Measurements from ENCODE around the gene HIRA. TPM values are rescaled to one million over a fixed set of nuclear protein-coding genes. Genes with fewer than 3 reads are reported as not detected.
"Not testable (repeated sequence)": the region's sequence is repeated elsewhere in the genome, so short reads cannot be mapped to it uniquely, and the experiment has no call there.

HIRA gene
- total RNA-seq, 3 donors from 2014 or later: 13.5 to 22.9 (median 18.4) TPM

DNA sequence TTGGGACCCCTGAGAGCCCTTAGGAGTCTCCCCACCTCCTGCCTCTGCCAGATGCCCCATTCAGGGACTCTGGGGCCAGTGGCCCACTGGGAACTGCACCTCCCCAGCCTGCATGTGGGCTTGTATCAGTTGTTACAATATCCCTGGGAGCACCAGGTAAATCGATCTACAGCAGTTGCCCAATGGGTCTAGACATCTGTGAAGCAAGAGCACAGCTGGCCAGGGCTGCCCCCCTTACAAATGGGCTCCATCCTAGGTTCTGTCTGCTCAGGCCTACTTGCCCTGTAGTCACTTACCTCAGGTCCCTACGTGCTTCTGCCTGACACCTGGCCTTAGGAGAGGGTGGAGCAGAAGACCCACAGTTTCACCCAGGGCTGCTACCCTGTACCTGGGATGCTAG is 62.7 kb downstream of the HIRA start:
- H3K9me3 ChIP-seq: no peaks in the 10 kb centered on the region
- H3K4me3 ChIP-seq: no peak overlapping the region
- no peaks in the 10 kb centered on the region for H3K27me3 ChIP-seq
- no peaks in the 10 kb centered on the region for H3K4me1 ChIP-seq
- no peak for DNase-seq (ENCODE audit: low spot score in 2 of 2)
- no peak overlapping the region for H3K27ac ChIP-seq
- H3K36me3 ChIP-seq: no peaks in the 10 kb centered on the region
- intact Hi-C loops (cut with DNase I; ENCODE audit: low total_unique reads): no loop called here
- no peak for TF ChIP-seq POLR2AphosphoS5 (IDR thresholded peaks at IDR 0.05)
- TF ChIP-seq, protein P1, sequence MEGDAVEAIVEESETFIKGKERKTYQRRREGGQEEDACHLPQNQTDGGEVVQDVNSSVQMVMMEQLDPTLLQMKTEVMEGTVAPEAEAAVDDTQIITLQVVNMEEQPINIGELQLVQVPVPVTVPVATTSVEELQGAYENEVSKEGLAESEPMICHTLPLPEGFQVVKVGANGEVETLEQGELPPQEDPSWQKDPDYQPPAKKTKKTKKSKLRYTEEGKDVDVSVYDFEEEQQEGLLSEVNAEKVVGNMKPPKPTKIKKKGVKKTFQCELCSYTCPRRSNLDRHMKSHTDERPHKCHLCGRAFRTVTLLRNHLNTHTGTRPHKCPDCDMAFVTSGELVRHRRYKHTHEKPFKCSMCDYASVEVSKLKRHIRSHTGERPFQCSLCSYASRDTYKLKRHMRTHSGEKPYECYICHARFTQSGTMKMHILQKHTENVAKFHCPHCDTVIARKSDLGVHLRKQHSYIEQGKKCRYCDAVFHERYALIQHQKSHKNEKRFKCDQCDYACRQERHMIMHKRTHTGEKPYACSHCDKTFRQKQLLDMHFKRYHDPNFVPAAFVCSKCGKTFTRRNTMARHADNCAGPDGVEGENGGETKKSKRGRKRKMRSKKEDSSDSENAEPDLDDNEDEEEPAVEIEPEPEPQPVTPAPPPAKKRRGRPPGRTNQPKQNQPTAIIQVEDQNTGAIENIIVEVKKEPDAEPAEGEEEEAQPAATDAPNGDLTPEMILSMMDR (IDR thresholded peaks at IDR 0.05): no peak
- TF ChIP-seq POLR2A (IDR thresholded peaks at IDR 0.05): no peak

DNA sequence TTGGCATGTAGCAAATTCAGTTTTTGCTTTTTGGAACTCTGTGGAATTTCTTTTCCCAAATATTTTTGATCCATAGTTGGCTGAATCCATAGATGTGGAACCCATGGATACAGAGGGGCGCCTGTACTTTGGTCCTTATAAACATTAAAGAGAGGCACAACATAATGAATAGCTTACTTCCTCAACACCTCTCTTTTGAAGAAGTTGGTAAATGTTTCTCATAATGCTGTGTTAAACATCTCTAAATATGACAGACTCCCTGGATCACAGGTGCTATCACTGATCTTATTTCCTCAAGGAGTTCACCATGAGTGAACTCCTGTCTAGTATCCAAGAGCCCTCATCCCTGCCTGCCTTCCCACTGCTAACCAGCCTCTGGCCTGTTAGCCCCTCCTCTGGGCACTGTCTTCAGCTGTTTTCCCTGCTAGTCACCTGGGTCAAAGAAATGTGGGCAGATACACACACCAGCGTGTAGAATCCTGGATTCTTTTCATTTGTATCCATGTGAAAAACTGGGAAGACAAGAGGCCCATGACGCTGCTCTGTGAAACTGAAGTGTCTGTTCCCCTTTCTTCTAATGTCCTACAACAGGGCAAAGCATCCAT is 63.7 kb downstream of the HIRA start:
- no peak overlapping the region for H3K4me3 ChIP-seq
- H3K27me3 ChIP-seq: no peaks in the 10 kb centered on the region
- no peak overlapping the region for H3K27ac ChIP-seq
- DNase-seq (ENCODE audit: low spot score in 2 of 2): no peak
- H3K9me3 ChIP-seq: no peaks in the 10 kb centered on the region
- no peaks in the 10 kb centered on the region for H3K4me1 ChIP-seq
- no peak for TF ChIP-seq POLR2AphosphoS5 (IDR thresholded peaks at IDR 0.05)
- TF ChIP-seq POLR2A (IDR thresholded peaks at IDR 0.05): no peak
- TF ChIP-seq, protein P1 (IDR thresholded peaks at IDR 0.05): no peak
- no peaks in the 10 kb centered on the region for H3K36me3 ChIP-seq
- intact Hi-C loops (cut with DNase I; ENCODE audit: low total_unique reads): no loop called here

DNA sequence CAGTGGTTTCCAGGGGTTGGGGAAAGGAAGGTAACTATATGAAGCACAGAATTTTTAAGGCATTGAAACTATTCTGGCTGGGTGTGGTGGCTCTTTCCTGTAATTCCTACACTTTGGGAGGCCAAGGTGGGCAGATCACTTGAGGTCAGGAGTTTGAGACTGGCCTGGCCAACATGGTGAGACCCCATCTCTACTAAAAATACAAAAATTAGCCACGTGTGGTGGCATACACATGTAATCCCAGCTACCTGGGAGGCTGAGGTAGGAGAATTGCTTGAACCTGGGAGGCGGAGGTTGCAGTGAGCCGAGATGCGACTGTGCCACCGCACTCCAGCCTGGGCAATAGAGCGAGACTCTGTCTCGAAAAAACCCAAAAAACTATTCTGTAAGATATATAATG is 68.0 kb downstream of the HIRA start:
- H3K27me3 ChIP-seq; DNase-seq (ENCODE audit: low spot score in 2 of 2); H3K27ac ChIP-seq; H3K9me3 ChIP-seq; intact Hi-C loops (cut with DNase I; ENCODE audit: low total_unique reads); H3K4me3 ChIP-seq; H3K4me1 ChIP-seq: not testable (repeated sequence)
- H3K36me3 ChIP-seq: peaks cover 10% of the 10 kb centered on the region

DNA sequence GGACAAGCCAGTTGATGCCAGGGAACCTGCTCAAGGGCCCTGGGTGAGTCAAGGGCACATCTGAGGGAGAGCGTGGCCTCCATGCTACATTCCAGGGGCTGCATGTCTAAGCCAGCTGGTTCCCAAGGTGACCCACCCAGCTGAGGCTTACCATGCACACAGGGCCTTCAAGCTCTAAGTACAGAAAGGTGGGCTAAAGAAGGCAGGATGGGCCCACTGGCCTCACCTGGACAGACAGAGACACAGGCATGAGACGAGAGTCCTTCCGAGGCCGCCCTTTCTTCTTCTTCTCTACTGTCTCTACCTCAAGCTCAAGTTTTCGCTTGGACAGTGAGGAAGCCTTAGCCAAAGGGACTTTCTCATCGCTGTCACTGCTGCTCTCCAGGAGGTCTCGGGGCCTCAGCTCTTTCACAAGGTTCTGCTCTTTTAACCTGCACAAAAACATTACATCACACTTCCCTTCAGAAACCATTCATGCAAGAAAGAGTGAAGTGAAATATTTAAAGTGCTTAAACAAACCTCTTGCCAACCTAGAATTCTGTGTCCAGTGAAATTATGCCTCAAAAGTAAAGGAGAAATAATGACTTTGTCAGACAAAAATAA is 69.9 kb downstream of the HIRA start:
- Histone ChIP-seq H3K36me3 (peaks cover 10% of the 10 kb centered on the region), H3K27ac (no peak overlapping the region), H3K9me3 (no peaks in the 10 kb centered on the region), H3K4me1 (no peaks in the 10 kb centered on the region), H3K4me3 (no peak overlapping the region), H3K27me3 (no peaks in the 10 kb centered on the region)
- TF ChIP-seq POLR2AphosphoS5 (IDR thresholded peaks at IDR 0.05) (no peak), POLR2A (IDR thresholded peaks at IDR 0.05) (no peak)
- TF ChIP-seq, protein P1 (IDR thresholded peaks at IDR 0.05): no peak
- intact Hi-C loops (cut with DNase I; ENCODE audit: low total_unique reads): no loop called here
- DNase-seq (ENCODE audit: low spot score in 2 of 2): no peak

DNA sequence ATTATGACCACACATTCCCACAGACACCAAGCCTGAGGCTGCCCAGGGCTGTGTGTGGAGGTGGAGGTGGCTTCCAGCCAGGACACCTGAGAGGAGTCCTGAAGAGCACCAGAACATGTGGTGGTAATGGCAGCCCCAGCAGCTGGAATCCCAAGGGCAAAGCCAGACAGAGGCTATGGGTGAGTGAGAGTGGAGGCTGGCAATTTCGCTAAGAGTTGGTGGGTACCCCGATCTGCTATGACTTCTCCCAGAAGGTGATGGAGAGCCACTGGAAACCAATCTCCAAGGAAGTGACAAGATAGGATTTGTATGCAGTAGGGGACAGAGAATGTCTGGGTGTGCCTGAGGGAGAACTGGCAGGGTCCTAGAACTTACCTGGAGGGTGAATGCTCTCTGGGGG is 70.7 kb downstream of the HIRA start:
- TF ChIP-seq, protein P1 (IDR thresholded peaks at IDR 0.05): no peak
- TF ChIP-seq POLR2A (IDR thresholded peaks at IDR 0.05) (no peak), POLR2AphosphoS5 (IDR thresholded peaks at IDR 0.05) (no peak)
- Histone ChIP-seq H3K36me3 (peaks cover 10% of the 10 kb centered on the region), H3K27ac (no peak overlapping the region), H3K9me3 (no peaks in the 10 kb centered on the region), H3K4me3 (no peak overlapping the region), H3K27me3 (no peaks in the 10 kb centered on the region), H3K4me1 (no peaks in the 10 kb centered on the region)
- intact Hi-C loops (cut with DNase I; ENCODE audit: low total_unique reads): no loop called here
- DNase-seq (ENCODE audit: low spot score in 2 of 2): no peak
